ENCODE measurements around the gene PLAU.

PLAU gene

GRCh38 chr10:73910764-73911552 is at the start of gene PLAU:
Gene PLAU (plus strand): TSS chr10:73911132. CDS start chr10:73911556, 424 bp downstream.
- no peak for TF ChIP-seq CTCF (IDR thresholded peaks at IDR 0.05)
- DNase-seq (ENCODE audit: low spot score) = peak; percentile 77
- peak within 1 kb of the TSS; percentile 89 for H3K4me3 ChIP-seq
- peak within 1 kb of the TSS; percentile 29 to 84 for H3K27ac ChIP-seq

DNA sequence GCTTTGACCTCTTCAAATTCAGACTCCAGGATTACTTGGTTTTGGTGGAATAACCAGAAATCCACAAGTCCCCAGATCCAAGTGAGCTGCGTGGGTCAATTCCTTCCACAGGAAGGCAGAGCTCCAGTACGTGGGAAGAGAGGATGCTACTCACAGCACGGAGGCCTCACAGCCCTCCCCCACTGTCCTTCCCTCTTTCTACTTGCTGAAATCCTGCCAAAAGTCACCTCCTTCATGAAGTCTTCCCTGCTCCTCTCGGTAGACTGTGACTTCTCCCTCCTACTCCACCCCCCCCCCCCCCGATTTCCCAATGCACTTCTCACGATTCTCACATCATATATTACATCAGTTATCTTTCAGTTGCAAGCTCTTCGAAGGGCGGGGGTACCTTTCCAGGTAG is 48.9 kb upstream of the PLAU start:
- peak overlapping the region; percentile 11 to 87 for H3K27ac ChIP-seq
- no peak for DNase-seq (ENCODE audit: low spot score)
- no peak overlapping the region for H3K4me3 ChIP-seq
- no peak for TF ChIP-seq CTCF (IDR thresholded peaks at IDR 0.05)

- TF ChIP-seq CTCF (IDR thresholded peaks at IDR 0.05) = no peak
- DNase-seq (ENCODE audit: low spot score) = no peak
- no peak overlapping the region for H3K4me3 ChIP-seq
- peak overlapping the region; percentile 10 to 58 for H3K27ac ChIP-seq
These were observed 47.7 kb upstream of the PLAU start for GRCh38 chr10:73863039-73863817.

GRCh38 chr10:73864229-73864628 is 46.7 kb upstream of the PLAU start:
- Histone ChIP-seq H3K4me3 (no peak overlapping the region), H3K27ac (no peak overlapping the region)
- DNase-seq (ENCODE audit: low spot score) = no peak
- TF ChIP-seq CTCF (IDR thresholded peaks at IDR 0.05) = no peak

GRCh38 chr10:73865107-73865458 is 45.8 kb upstream of the PLAU start:
- Histone ChIP-seq H3K27ac (peak overlapping the region in 1 of 2 donors; percentile 82), H3K4me3 (peak overlapping the region; percentile 40)
- no peak for DNase-seq (ENCODE audit: low spot score)
- TF ChIP-seq CTCF (IDR thresholded peaks at IDR 0.05) = no peak

DNA sequence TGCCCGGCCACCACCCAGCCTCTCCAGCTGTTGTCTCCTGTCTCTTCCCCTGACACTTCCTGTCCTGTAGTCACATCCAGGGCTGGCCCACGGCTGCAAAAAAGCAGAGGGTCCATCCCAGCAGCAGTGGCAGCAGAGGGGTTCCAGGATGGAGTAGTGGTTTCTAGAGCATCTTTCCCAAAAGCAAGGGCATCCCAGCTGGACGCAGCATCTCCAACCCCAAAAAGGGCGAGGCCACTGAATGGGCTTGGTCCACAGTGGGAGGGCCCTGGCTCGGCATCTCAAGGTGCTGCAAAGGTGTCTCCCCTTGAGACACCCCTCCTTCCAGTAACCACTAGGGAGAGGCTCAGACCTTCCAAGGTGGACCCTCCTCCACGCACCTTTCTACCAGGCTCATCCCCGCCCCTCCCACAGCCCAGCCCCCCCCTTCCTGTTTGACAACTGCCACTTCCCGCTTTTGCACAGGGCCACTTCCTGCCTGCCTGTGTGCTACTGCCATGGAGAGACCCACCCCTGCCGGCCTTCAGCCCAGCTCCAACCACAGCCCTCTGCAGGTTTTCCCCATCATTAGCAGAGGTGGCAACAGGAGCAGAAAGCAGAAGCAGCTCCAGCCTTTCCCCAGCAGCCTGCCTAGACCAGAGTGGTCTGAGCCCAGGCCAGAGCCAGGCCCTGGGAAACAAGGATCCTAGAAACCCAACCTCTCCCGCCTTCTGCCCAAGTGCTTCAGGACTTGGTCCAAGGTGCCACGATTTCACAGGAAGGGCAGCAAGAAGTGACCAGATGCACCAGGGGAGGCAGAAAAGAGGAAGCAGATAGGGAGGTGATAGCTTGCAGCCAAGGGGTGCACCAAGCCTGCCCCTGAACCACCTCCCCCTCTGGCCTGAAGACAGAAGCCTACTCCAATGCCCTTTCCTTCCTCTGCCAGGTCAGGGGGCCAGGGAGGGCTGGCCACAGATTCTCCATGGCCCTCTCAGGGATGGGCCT is 45.2 kb upstream of the PLAU start:
- no peak for DNase-seq (ENCODE audit: low spot score)
- Histone ChIP-seq H3K27ac (peak overlapping the region; percentile 60 to 82), H3K4me3 (peak overlapping the region; percentile 40)
- no peak for TF ChIP-seq CTCF (IDR thresholded peaks at IDR 0.05)

Data from coronary artery (tissue), 2 donors.